K562 (cell line): ENCODE results near the gene NUDT9. TPM values are rescaled to one million over a fixed set of nuclear protein-coding genes. Genes with fewer than 3 reads are reported as not detected.

ENCODE experiments used
- ATAC-seq: fragments of 200-7000 bp; cut with Tn5 transposase; 3 replicates; pipeline ENCODE4 v1.9.1; 2020; ENCODE audit warnings: moderate library complexity
- BruUV-seq: library from RNA; stranded (reverse); fragments of 400-500 nt; replicated peaks from 2 replicates; lab custom pipeline; 2021; lab: Mats Ljungman, UMichigan
- CTCF ChIA-PET: fragments of 300-600 bp; formaldehyde crosslinking; extraction: SDS; loops from one replicate; lab custom pipeline; 2021; ENCODE audit warnings: low intra/inter-chr PET ratio; lab: Yijun Ruan, JAX
- POLR2A ChIA-PET: fragments of 300-600, 350-650 bp; sonication (Branson Sonifier 250); formaldehyde crosslinking; extraction: SDS; loops from one replicate; lab custom pipeline; 2021; ENCODE audit warnings: antibody characterized with exemption, inconsistent platforms; lab: Yijun Ruan, JAX
- DNase-seq, 4 experiments: peaks; one replicate each; pipeline versions ENCODE4 v3.0.0 to v3.0.0-alpha.2; 2011 to 2018; ENCODE audit warnings: low spot score in 3 of 4, mixed read lengths in 3 of 4; ENCODE audit errors: extremely low read depth in 1 of 4
- FAIRE-seq: peaks from 2 replicates; lab custom pipeline; 2011; peaks lifted over from hg19 to GRCh38; lab: Jason Lieb, UNC
- H2AFZ ChIP-seq: 2 replicates; pipeline ENCODE4 v1.6.0; 2011; ENCODE audit warnings: low read depth, low read length, control low read depth, inconsistent platforms
- H3K27ac ChIP-seq: fragments of 200-600 bp; 3 replicates; pipeline ENCODE4 v1.8.0; 2011; ENCODE audit warnings: low read depth, mild to moderate bottlenecking, control low read depth, inconsistent platforms, low read length, moderate library complexity, mixed read lengths; ENCODE audit errors: extremely low read depth
- H3K27me3 ChIP-seq, 2 experiments: fragments of 300-600 bp in 1 of 2; 2 replicates in 1 of 2; 3 replicates in 1 of 2; pipeline versions ENCODE4 v1.6.0 to v1.8.0; 2011; ENCODE audit warnings: inconsistent platforms in 2 of 2, low read length in 2 of 2, mild to moderate bottlenecking in 1 of 2, mixed read lengths in 1 of 2, moderate library complexity in 1 of 2; ENCODE audit not compliant: control insufficient read depth in 2 of 2, insufficient read depth in 2 of 2
- H3K36me3 ChIP-seq: fragments of 300-600 bp; 3 replicates; pipeline ENCODE4 v1.8.0; 2011; ENCODE audit warnings: mild to moderate bottlenecking, low read length, inconsistent platforms; ENCODE audit not compliant: control insufficient read depth, insufficient read depth
- H3K4me1 ChIP-seq, 2 experiments: fragments of 200-600 bp in 1 of 2; replicated peaks in 1 of 2; 2 replicates in 1 of 2; 3 replicates in 1 of 2; pipeline versions ENCODE4 v1.5.1 to v1.8.0; 2011; ENCODE audit warnings: inconsistent platforms in 2 of 2, low read length in 2 of 2, mild to moderate bottlenecking in 1 of 2, mixed read lengths in 1 of 2, moderate library complexity in 1 of 2; ENCODE audit not compliant: control insufficient read depth in 2 of 2, insufficient read depth in 2 of 2
- H3K4me2 ChIP-seq: 2 replicates; pipeline ENCODE4 v1.6.1; 2011; ENCODE audit warnings: low read length, control low read depth, inconsistent platforms, mixed read lengths; ENCODE audit not compliant: insufficient read depth
- H3K4me3 ChIP-seq: fragments of 200-600 bp; sonication (generic), shearing (Covaris generic); 2 replicates; pipeline ENCODE4 v1.5.1; 2016; ENCODE audit warnings: control low read depth, inconsistent platforms
- H3K79me2 ChIP-seq: fragments of 200-600 bp; 3 replicates; pipeline ENCODE4 v1.8.0; 2011; ENCODE audit warnings: low read length, inconsistent platforms; ENCODE audit not compliant: control insufficient read depth, insufficient read depth
- H3K9ac ChIP-seq, 2 experiments: 2 replicates each; pipeline versions ENCODE4 v1.6.0 to v1.6.1; 2011; ENCODE audit warnings: low read depth in 2 of 2, low read length in 2 of 2, control low read depth in 1 of 2, inconsistent platforms in 1 of 2, mild to moderate bottlenecking in 1 of 2, mixed read lengths in 1 of 2; ENCODE audit not compliant: insufficient read depth in 1 of 2
- H3K9me1 ChIP-seq: one replicate; pipeline ENCODE4 v1.6.0; 2011; ENCODE audit warnings: inconsistent platforms, mild to moderate bottlenecking, low read length, moderate library complexity; ENCODE audit not compliant: control insufficient read depth, insufficient read depth
- H3K9me3 ChIP-seq: replicated peaks from 2 replicates; pipeline ENCODE4 v1.5.1; 2011; ENCODE audit warnings: low read depth, low read length, inconsistent platforms; ENCODE audit not compliant: control insufficient read depth, insufficient read depth
- H4K20me1 ChIP-seq: replicated peaks from 2 replicates; pipeline ENCODE4 v1.6.1; 2011; ENCODE audit warnings: low read length, inconsistent platforms, mixed read lengths; ENCODE audit not compliant: control insufficient read depth, insufficient read depth
- ASH1L ChIP-seq: fragments of 450-650 bp; IDR thresholded peaks from 2 replicates; pipeline ENCODE4 v1.6.1; 2018; ENCODE audit warnings: borderline replicate concordance, mild to moderate bottlenecking, low read depth; ENCODE audit not compliant: partially characterized antibody
- CREB1 ChIP-seq, 2 experiments: sonication (generic) in 1 of 2; formaldehyde crosslinking in 1 of 2; IDR thresholded peaks; 2 replicates each; pipeline versions ENCODE4 v1.6.1 to v1.8.0; 2012 to 2022; ENCODE audit warnings: inconsistent platforms in 1 of 2, mild to moderate bottlenecking in 1 of 2, missing genetic modification reagents in 1 of 2, moderate library complexity in 1 of 2
- FOXK1 ChIP-seq: sonication (generic); formaldehyde crosslinking; IDR thresholded peaks from 2 replicates; pipeline ENCODE4 v1.8.0; 2022; ENCODE audit warnings: missing genetic modification reagents, mild to moderate bottlenecking, borderline replicate concordance
- KDM4B ChIP-seq, 2 experiments: fragments of 450-650 bp in 1 of 2; sonication (generic) in 1 of 2; IDR thresholded peaks; 2 replicates each; pipeline ENCODE4 v1.6.1; 2016 to 2017; ENCODE audit warnings: borderline replicate concordance in 2 of 2, antibody characterized with exemption in 1 of 2, low read depth in 1 of 2, mild to moderate bottlenecking in 1 of 2
- KHSRP ChIP-seq: fragments of 450-650 bp; IDR thresholded peaks from 2 replicates; pipeline ENCODE4 v1.6.1; 2017
- KLF1 ChIP-seq: fragments of 450-650 bp; IDR thresholded peaks from 2 replicates; pipeline ENCODE4 v1.6.1; 2016; ENCODE audit warnings: missing genetic modification characterization, missing compliant biosample characterization
- MECOM ChIP-seq: fragments of 250-450 bp; sonication (Bioruptor Pico); IDR thresholded peaks from 2 replicates; pipeline ENCODE4 v1.8.0; 2022; ENCODE audit warnings: inconsistent platforms
- POLR2G ChIP-seq: fragments of 200-400 bp; formaldehyde crosslinking; IDR thresholded peaks from 2 replicates; pipeline ENCODE4 v1.6.1; 2017; ENCODE audit warnings: low read depth, mild to moderate bottlenecking, antibody characterized with exemption, low read length, moderate library complexity
- RBFOX2 ChIP-seq: fragments of 200-400 bp; formaldehyde crosslinking; IDR thresholded peaks from 2 replicates; pipeline ENCODE4 v1.6.1; 2017; ENCODE audit warnings: low read depth, mild to moderate bottlenecking, low read length, moderate library complexity
- SMARCC2 ChIP-seq: fragments of 450-650 bp; IDR thresholded peaks from 2 replicates; pipeline ENCODE4 v1.6.1; 2017; ENCODE audit warnings: antibody characterized with exemption, moderate library complexity, mild to moderate bottlenecking, low read depth
- STAT5A ChIP-seq: IDR thresholded peaks from 2 replicates; pipeline ENCODE4 v1.6.1; 2012; ENCODE audit warnings: low read length, inconsistent platforms, borderline replicate concordance
- TAF1 ChIP-seq: IDR thresholded peaks from 2 replicates; pipeline ENCODE4 v1.6.1; 2011; ENCODE audit warnings: mild to moderate bottlenecking, low read length, moderate library complexity; ENCODE audit not compliant: insufficient read depth, control insufficient read depth, severe bottlenecking; ENCODE audit errors: extremely low read depth
- XRCC4 ChIP-seq: IDR thresholded peaks from one replicate; pipeline ENCODE4 v1.6.1; 2011; ENCODE audit not compliant: insufficient read depth, insufficient read length; ENCODE audit errors: extremely low read depth
- ZKSCAN3 ChIP-seq: fragments of 250-450 bp; sonication (Bioruptor Pico); IDR thresholded peaks from 2 replicates; pipeline ENCODE4 v1.4.0; 2020
- ZNF354B ChIP-seq: fragments of 250-450 bp; sonication (Bioruptor Pico); IDR thresholded peaks from 2 replicates; pipeline ENCODE4 v1.4.0; 2020
- WGBS: fragments of 100-300 bp; shearing (Covaris generic); methylation state at CpG from one replicate; pipeline ENCODE4 v1.1.6; 2016; ENCODE audit warnings: low coverage, mixed read lengths; ENCODE audit not compliant: insufficient coverage; ENCODE audit errors: missing lambda C conversion rate; 5-methylcytosine and 5-hydroxymethylcytosine counted together
- in situ Hi-C: fragments of 300-500 bp; cut with MboI; formaldehyde crosslinking; loops from 4 replicates; pipeline ENCODE4 v1.15.0; 2018; ENCODE audit warnings: inconsistent platforms, mixed read lengths
- intact Hi-C: fragments of 100-400 bp; cut with micrococcal nuclease; formaldehyde crosslinking; loops from 2 replicates; pipeline ENCODE4 v1.14.2; 2022
- polyA plus RNA-seq, 8 experiments: library from polyadenylated mRNA; depleted of rRNA in 4 of 8; stranded (reverse) in 5 of 8; unstranded in 3 of 8; fragments of >200 nt; fragmentation: Nextera tagmentation in 2 of 8; fragmentation: Illumina TruSeq in 1 of 8; extraction: Ambion mirVana in 2 of 8; extraction: Trizol in 1 of 8; gene quantifications; 2 replicates each; pipeline versions ENCODE4 v1.2.1 to v1.2.3, GENCODE V29; 2011 to 2014; ENCODE audit warnings: inconsistent platforms in 1 of 8, missing spikeins in 1 of 8
- total RNA-seq, 7 experiments: library from RNA; depleted of rRNA in 6 of 7; stranded (reverse); fragments of >200 nt in 6 of 7; fragmentation: Illumina TruSeq in 2 of 7; extraction: Trizol in 2 of 7; gene quantifications; 2 replicates each; pipeline versions ENCODE4 v1.2.1 to v1.2.3, GENCODE V29; 2011 to 2021; ENCODE audit warnings: low replicate concordance in 1 of 7
- TF ChIP-seq, protein P1 (sequence below): sonication (generic); formaldehyde crosslinking; IDR thresholded peaks from 2 replicates; pipeline ENCODE4 v1.8.0; 2022; ENCODE audit warnings: mild to moderate bottlenecking, missing genetic modification reagents, borderline replicate concordance
- TF ChIP-seq, protein P2 (sequence below), 3 experiments: IDR thresholded peaks in 2 of 3; conservative IDR thresholded peaks in 1 of 3; 2 replicates each; pipeline ENCODE4 v1.5.1; 2011 to 2012; ENCODE audit warnings: low read length in 3 of 3, mild to moderate bottlenecking in 3 of 3, control low read depth in 2 of 3, improper control_type of control experiment in 1 of 3, inconsistent platforms in 1 of 3, low read depth in 1 of 3, mixed read lengths in 1 of 3, moderate library complexity in 1 of 3; ENCODE audit not compliant: insufficient read depth in 2 of 3
- TF ChIP-seq, protein P3 (sequence below): sonication (generic); formaldehyde crosslinking; IDR thresholded peaks from 2 replicates; pipeline ENCODE4 v1.9.0; 2022; ENCODE audit warnings: mild to moderate bottlenecking, missing genetic modification reagents

The NUDT9 gene
- total and polyA plus RNA-seq, 9 of the 15 experiments (the other 6 are each of a cell fraction or from before 2014, with no cell fraction given), result 8.5 to 20.8 (median 18.0) TPM

DNA sequence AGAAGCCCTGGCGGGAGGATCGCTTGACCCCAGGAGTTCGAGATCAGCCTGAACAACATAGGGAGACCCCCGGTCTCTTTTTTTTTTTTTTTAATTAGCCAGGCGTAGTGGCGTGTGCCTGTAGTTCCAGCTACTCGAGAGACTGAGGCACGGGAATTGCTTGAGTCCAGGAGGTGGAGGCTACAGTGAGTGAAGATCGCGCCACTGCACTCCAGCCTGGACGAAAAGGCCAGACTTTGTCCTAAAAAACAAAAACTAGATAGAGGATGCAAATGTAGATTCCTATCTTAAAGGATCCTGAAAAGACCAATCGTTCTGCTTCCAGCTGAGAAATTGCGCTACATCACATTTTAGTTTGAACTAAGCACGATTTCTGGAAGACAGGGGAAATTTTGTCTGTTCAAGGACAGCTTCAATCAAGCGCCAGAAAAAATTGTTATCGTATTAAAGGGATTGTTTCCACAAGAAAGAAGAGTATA is 30.8 kb upstream of the NUDT9 start:
- peaks cover 44% of the 10 kb centered on the region for H3K79me2 ChIP-seq
- peak overlapping the region; percentile 88 for H3K27ac ChIP-seq
- H3K9me3 ChIP-seq, result no peaks in the 10 kb centered on the region
- H2AFZ ChIP-seq, result peak overlapping the region; percentile 92
- peak overlapping the region; percentile 85 for H3K4me2 ChIP-seq
- ChIA-PET POLR2A (interaction anchor here (0.6 to 4.6 kb wide), 8 partner anchors 8 to 129 kb away, joined by 3 to 33 read pairs (median 4); partner anchors contain the start of gene NUDT9), CTCF (no interaction called here)
- no peaks in the 10 kb centered on the region for H4K20me1 ChIP-seq
- in situ Hi-C loops, result no loop called here
- 1% methylated on average over 11 of the region's 16 CpGs for WGBS
- TSS peak; percentile 63 for BruUV-seq
- intact Hi-C loops, result loop anchor here (1.0 to 5.0 kb wide), 2 partner anchors 31 to 76 kb away; partner anchors contain the start of gene NUDT9
- H3K4me1 ChIP-seq, result peaks cover 0 to 8% of the 10 kb centered on the region in 2 experiments; a peak in 3 of 5 replicates
- peak overlapping the region; percentile 64 for H3K4me3 ChIP-seq
- peak overlapping the region; percentile 89 for H3K9ac ChIP-seq
- ATAC-seq (peak; percentile 8), FAIRE-seq (no peak), DNase-seq (no peak)
- H3K27me3 ChIP-seq, result no peaks in the 10 kb centered on the region
- H3K9me1 ChIP-seq, result no peaks in the 10 kb centered on the region
- H3K36me3 ChIP-seq, result peaks cover 6% of the 10 kb centered on the region
- TF ChIP-seq XRCC4, result no peak
- no peak for TF ChIP-seq ASH1L
- TF ChIP-seq POLR2G, result 0 out of 2 replicates have a peak, but pooled peaks have one; percentile 67
- TF ChIP-seq, protein P1, sequence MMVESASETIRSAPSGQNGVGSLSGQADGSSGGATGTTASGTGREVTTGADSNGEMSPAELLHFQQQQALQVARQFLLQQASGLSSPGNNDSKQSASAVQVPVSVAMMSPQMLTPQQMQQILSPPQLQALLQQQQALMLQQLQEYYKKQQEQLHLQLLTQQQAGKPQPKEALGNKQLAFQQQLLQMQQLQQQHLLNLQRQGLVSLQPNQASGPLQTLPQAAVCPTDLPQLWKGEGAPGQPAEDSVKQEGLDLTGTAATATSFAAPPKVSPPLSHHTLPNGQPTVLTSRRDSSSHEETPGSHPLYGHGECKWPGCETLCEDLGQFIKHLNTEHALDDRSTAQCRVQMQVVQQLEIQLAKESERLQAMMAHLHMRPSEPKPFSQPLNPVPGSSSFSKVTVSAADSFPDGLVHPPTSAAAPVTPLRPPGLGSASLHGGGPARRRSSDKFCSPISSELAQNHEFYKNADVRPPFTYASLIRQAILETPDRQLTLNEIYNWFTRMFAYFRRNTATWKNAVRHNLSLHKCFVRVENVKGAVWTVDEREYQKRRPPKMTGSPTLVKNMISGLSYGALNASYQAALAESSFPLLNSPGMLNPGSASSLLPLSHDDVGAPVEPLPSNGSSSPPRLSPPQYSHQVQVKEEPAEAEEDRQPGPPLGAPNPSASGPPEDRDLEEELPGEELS (CRISPR knock-in tag), result no peak
- no peak for TF ChIP-seq CREB1 (IDR thresholded peaks at IDR 0.05)
- TF ChIP-seq CREB1 (CRISPR knock-in tag; IDR thresholded peaks at IDR 0.05), result no peak
- peak; percentile 1; the same call in 1 of the 2 replicates for TF ChIP-seq MECOM
- TF ChIP-seq ZNF354B (CRISPR knock-in tag), result no peak
- peak; percentile 22; the same call in 1 of the 2 replicates for TF ChIP-seq SMARCC2
- TF ChIP-seq RBFOX2, result peak; percentile 78
- TF ChIP-seq, protein P2, sequence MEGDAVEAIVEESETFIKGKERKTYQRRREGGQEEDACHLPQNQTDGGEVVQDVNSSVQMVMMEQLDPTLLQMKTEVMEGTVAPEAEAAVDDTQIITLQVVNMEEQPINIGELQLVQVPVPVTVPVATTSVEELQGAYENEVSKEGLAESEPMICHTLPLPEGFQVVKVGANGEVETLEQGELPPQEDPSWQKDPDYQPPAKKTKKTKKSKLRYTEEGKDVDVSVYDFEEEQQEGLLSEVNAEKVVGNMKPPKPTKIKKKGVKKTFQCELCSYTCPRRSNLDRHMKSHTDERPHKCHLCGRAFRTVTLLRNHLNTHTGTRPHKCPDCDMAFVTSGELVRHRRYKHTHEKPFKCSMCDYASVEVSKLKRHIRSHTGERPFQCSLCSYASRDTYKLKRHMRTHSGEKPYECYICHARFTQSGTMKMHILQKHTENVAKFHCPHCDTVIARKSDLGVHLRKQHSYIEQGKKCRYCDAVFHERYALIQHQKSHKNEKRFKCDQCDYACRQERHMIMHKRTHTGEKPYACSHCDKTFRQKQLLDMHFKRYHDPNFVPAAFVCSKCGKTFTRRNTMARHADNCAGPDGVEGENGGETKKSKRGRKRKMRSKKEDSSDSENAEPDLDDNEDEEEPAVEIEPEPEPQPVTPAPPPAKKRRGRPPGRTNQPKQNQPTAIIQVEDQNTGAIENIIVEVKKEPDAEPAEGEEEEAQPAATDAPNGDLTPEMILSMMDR (IDR thresholded peaks at IDR 0.05 in 2 of 3, conservative IDR thresholded peaks at IDR 0.05 in 1 of 3; ENCODE audit: insufficient read depth in 2 of 3, low read depth in 1 of 3, low read length in 3 of 3), result 0 out of 6 replicates have a peak, but pooled peaks of 1 of the 3 experiments have one; percentile 5
- no peak for TF ChIP-seq FOXK1 (CRISPR knock-in tag)
- TF ChIP-seq, protein P3, sequence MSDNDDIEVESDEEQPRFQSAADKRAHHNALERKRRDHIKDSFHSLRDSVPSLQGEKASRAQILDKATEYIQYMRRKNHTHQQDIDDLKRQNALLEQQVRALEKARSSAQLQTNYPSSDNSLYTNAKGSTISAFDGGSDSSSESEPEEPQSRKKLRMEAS, result no peak
- TF ChIP-seq KHSRP, result no peak
- no peak for TF ChIP-seq KLF1 (tag)
- no peak for TF ChIP-seq ZKSCAN3 (CRISPR knock-in tag)
- no peak for TF ChIP-seq STAT5A
- TF ChIP-seq TAF1, result no peak
- no peak for TF ChIP-seq KDM4B (IDR thresholded peaks at IDR 0.05; ENCODE audit: borderline replicate concordance in 2 of 2, low read depth in 1 of 2)
